VCaP (cell line): Measurements from ENCODE around the gene ZBTB43.

Source experiments
- H3K27ac ChIP-seq: fragments of 450-650 bp; 2 replicates; pipeline ENCODE4 v1.5.1; 2017
- TF ChIP-seq, protein P1 (sequence below): fragments of 450-650 bp; conservative IDR thresholded peaks from 2 replicates; pipeline ENCODE4 v1.5.1; 2017; ENCODE audit warnings: mild to moderate bottlenecking, moderate library complexity

Gene ZBTB43, protein sequence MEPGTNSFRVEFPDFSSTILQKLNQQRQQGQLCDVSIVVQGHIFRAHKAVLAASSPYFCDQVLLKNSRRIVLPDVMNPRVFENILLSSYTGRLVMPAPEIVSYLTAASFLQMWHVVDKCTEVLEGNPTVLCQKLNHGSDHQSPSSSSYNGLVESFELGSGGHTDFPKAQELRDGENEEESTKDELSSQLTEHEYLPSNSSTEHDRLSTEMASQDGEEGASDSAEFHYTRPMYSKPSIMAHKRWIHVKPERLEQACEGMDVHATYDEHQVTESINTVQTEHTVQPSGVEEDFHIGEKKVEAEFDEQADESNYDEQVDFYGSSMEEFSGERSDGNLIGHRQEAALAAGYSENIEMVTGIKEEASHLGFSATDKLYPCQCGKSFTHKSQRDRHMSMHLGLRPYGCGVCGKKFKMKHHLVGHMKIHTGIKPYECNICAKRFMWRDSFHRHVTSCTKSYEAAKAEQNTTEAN

DNA sequence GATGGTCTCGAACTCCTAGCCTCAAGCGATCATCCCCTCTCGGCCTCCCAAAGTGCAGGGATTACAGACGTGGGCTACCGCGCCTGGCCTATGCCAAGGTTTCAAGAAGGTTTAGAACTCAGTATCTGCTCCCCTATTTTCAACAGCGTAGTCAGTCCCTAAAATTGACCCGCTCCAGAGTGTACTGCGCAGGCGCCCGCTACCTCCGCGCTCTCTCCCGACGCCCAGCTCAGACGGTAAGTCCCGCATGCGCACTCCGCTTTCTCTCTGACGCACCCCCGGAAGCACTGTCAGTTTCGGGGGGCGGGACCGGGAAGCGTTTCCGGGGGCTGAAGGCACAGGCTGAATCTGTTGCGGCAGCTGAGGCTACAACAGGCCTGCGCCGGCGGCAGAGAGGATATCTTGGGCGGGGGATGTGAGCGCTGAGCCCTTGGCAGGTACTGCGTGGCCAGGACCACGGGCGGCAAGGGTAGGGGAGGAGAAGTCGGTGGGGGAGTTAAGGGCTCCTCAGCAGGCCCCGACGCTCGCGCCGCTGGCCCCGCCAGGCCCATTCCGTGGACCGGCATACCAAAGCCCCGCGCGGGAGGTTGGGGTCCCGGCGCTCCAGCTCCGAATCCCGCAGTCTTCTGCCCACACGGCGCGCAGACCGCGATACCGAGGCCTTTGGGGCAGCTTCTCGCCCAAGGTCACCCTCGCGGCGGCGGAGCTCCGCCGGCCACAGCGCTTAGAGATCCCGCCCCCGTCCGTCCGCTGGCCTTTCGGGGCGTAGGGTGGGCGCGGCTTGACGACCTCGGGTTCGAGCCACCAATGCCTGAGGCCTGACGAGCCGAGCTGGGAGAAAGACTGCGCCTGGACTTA is at the start of gene ZBTB43:
ZBTB43 (plus strand) TSS at position 345 of the 858 bp plus-strand sequence. CDS start 27,470 bp downstream, outside the sequence.
- TF ChIP-seq, protein P1, sequence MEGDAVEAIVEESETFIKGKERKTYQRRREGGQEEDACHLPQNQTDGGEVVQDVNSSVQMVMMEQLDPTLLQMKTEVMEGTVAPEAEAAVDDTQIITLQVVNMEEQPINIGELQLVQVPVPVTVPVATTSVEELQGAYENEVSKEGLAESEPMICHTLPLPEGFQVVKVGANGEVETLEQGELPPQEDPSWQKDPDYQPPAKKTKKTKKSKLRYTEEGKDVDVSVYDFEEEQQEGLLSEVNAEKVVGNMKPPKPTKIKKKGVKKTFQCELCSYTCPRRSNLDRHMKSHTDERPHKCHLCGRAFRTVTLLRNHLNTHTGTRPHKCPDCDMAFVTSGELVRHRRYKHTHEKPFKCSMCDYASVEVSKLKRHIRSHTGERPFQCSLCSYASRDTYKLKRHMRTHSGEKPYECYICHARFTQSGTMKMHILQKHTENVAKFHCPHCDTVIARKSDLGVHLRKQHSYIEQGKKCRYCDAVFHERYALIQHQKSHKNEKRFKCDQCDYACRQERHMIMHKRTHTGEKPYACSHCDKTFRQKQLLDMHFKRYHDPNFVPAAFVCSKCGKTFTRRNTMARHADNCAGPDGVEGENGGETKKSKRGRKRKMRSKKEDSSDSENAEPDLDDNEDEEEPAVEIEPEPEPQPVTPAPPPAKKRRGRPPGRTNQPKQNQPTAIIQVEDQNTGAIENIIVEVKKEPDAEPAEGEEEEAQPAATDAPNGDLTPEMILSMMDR: no peak
- H3K27ac ChIP-seq: peak within 1 kb of the TSS; percentile 87

DNA sequence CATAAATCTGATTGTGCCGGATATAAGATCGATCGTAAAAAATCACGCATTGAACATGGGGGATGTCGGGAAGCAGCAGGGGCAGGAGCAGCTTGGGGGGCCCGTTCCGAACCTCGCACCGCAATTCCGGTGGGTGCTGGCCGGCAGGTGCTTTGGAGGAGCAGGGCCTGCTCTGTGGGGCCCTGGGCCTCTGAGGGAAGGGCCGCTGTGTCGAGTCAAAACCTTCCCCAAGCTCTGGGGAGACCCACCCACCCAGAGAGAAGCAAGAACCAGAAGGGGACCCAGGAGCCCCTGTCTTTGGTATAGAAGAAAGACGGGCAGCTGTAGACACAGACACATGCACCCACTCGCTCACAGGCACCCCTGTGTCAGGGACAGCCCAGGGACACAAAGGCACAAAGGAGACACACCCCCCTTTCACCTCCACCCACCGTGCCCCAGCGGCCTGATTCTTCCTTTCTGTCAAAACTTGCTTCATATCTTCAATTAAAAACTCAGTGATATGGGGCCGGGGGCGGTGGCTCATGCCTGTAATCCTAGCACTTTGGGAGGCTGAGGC is 49.4 kb upstream of the ZBTB43 start:
- TF ChIP-seq, protein P1: no peak
- H3K27ac ChIP-seq: peak overlapping the region; percentile 73

DNA sequence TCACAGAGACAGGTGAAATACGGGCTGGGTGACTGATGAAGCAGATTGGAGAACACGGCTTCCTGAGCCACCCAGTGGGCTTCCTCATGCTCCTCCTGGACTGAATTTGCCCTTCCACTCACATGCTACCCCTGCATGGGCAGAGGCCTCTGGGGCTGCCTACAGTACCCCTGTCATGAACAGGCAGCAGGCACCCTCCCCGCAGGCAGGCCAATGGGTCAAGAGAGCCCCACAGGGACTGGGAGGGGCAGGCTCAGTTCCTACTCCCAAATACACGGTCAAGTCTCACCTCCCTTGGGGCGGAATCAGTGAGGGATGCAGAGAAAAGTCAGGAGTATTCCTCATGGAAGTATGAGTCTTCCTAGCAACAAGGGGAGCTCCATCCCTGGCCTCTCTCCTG is 48.6 kb upstream of the ZBTB43 start:
- TF ChIP-seq, protein P1: no peak
- no peak overlapping the region for H3K27ac ChIP-seq

DNA sequence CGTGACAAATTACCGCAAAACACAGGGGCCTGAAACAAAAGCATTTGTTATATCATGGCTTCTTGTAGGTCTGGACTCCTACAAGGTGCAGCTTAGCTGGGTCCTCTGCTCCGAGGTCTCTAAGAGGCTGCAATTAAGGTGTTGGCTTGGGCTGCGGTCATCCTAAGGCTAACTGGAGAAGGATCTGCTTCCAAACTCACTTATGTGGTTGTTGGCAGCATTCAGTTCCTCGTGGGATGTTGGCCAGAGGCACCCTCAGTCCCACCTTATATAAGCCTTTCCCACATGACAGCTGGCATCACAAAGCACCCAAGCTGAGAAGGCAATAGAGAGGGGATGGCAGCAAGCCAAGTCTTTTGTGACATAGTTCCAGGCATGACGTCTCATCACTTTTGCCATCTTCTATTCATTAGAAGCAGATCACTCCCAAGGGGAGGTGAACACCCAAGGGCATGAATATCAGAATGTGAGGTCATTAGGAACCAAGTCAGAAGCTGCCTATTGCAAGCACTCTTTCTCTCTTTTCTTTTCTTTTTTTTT is 47.9 kb upstream of the ZBTB43 start:
- TF ChIP-seq, protein P1: no peak
- H3K27ac ChIP-seq: no peak overlapping the region

DNA sequence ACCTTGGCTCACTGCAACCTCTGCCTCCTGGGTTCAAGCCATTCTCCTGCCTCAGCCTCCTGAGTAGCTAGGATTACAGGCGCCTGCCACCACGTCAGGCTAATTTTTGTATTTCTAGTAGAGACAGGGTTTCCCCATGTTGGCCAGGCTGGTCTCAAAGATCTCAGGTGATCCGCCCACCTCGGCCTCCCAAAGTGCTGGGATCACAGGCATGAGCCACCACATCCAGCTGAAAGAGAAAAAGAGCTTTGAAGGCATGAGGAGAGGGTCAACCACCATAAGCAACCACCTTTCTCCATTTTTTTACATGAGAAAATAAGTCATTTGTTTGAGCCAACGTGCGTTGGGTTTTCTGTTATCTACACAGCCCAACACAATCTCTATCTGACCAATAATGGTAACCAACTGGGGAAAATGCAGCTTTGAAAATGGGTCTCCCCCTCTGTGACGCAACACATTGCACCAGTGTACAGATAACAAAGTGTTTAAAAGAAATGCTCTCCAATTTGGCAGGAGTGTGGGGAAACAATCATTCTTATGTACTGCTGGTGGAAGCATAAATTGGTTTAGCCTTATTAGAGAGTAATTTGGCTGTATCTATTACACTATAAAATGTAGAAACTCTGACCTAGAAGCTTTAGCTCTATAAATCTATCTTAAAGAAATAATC is 45.8 kb upstream of the ZBTB43 start:
- TF ChIP-seq, protein P1: no peak
- no peak overlapping the region for H3K27ac ChIP-seq

DNA sequence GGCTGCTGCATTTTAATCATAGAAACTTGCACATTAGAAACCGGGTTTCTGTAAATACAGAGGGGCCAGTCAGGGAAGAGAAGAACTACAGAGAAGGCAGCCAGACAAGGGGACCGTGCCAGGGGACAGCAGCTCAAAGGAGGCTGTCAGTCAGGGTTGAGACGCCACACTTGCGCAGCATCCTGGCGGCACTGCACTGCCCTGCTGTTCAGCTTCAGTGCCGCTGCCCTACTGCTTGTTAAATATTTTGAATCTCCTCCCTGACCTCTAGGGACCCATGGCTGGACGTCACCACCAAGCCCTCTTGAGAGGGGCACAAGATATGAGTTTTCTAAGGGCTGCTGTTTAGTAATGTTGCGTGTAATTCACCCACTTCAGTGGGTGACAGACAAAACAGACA is 43.6 kb upstream of the ZBTB43 start:
- no peak overlapping the region for H3K27ac ChIP-seq
- TF ChIP-seq, protein P1: no peak
